DOHH2 (cell line): Measurements from ENCODE around the gene POGK.

Source experiments
- H3F3A ChIP-seq: fragments of 200-600 bp; sonication (generic), shearing (Covaris generic); 2 replicates; pipeline ENCODE4 v1.6.0; 2016; ENCODE audit warnings: antibody characterized with exemption, mild to moderate bottlenecking; ENCODE audit not compliant: control insufficient read depth, insufficient read depth
- H3K27ac ChIP-seq: fragments of 200-600 bp; sonication (generic); 2 replicates; pipeline ENCODE4 v1.5.1; 2014; ENCODE audit warnings: low read depth, mild to moderate bottlenecking, low read length, moderate library complexity
- H3K27me3 ChIP-seq: fragments of 200-600 bp; sonication (generic); 2 replicates; pipeline ENCODE4 v1.6.1; 2014; ENCODE audit warnings: mild to moderate bottlenecking, low read length, mixed read lengths; ENCODE audit not compliant: control insufficient read depth
- H3K36me3 ChIP-seq: fragments of 200-600 bp; sonication (generic); 2 replicates; pipeline ENCODE4 v1.6.1; 2014; ENCODE audit warnings: mild to moderate bottlenecking, low read length, moderate library complexity, mixed read lengths; ENCODE audit not compliant: control insufficient read depth
- H3K4me1 ChIP-seq: fragments of 200-600 bp; sonication (generic); 2 replicates; pipeline ENCODE4 v1.6.1; 2014; ENCODE audit warnings: mild to moderate bottlenecking, low read length, mixed read lengths; ENCODE audit not compliant: control insufficient read depth
- H3K4me2 ChIP-seq: fragments of 200-600 bp; sonication (generic); 2 replicates; pipeline ENCODE4 v1.6.0; 2014; ENCODE audit warnings: mild to moderate bottlenecking, low read length, moderate library complexity
- H3K4me3 ChIP-seq: fragments of 200-600 bp; sonication (generic); 2 replicates; pipeline ENCODE4 v1.5.1; 2014; ENCODE audit warnings: mild to moderate bottlenecking, low read length, mixed read lengths
- H3K79me2 ChIP-seq: fragments of 200-600 bp; sonication (generic); 2 replicates; pipeline ENCODE4 v1.6.1; 2014; ENCODE audit warnings: mild to moderate bottlenecking, low read length, mixed read lengths; ENCODE audit not compliant: control insufficient read depth
- H3K9me2 ChIP-seq: fragments of 200-600 bp; sonication (generic); replicated peaks from 2 replicates; pipeline ENCODE4 v1.6.1; 2014; ENCODE audit warnings: mild to moderate bottlenecking, low read length, mixed read lengths; ENCODE audit not compliant: control insufficient read depth
- H3K9me3 ChIP-seq: fragments of 200-600 bp; sonication (generic); 2 replicates; pipeline ENCODE4 v1.6.1; 2014; ENCODE audit warnings: antibody characterized with exemption, low read length, mixed read lengths; ENCODE audit not compliant: control insufficient read depth, insufficient read depth
- H4K20me1 ChIP-seq: fragments of 200-600 bp; sonication (generic); 2 replicates; pipeline ENCODE4 v1.6.0; 2014; ENCODE audit warnings: low read depth, mild to moderate bottlenecking, antibody characterized with exemption, low read length, moderate library complexity; ENCODE audit not compliant: control insufficient read depth, insufficient read depth
- CTCF ChIP-seq: fragments of 200-600 bp; sonication (generic); IDR thresholded peaks from one replicate; pipeline ENCODE4 v1.5.1; 2014; ENCODE audit warnings: antibody characterized with exemption, mild to moderate bottlenecking, low read depth, low read length; ENCODE audit not compliant: poor library complexity, severe bottlenecking
- EZH2phosphoT487 ChIP-seq: fragments of 200-600 bp; sonication (generic); IDR thresholded peaks from 2 replicates; pipeline ENCODE4 v1.6.1; 2017; ENCODE audit warnings: borderline replicate concordance, mild to moderate bottlenecking, antibody characterized with exemption, low read length, moderate library complexity, mixed read lengths

POGK gene

GRCh38 chr1:166843322-166843721 lies 4.0 kb downstream of the POGK start:
- Histone ChIP-seq H3K9me2 (no peaks in the 10 kb centered on the region), H4K20me1 (0 out of 2 replicates have a peak, but pooled peaks cover 4% of the 10 kb centered on the region), H3K4me2 (no peak overlapping the region), H3K9me3 (no peaks in the 10 kb centered on the region), H3K27me3 (no peaks in the 10 kb centered on the region), H3K4me3 (no peak overlapping the region), H3K36me3 (peaks cover 85% of the 10 kb centered on the region), H3K27ac (no peak overlapping the region), H3F3A (0 out of 2 replicates have a peak, but pooled peaks cover 3% of the 10 kb centered on the region), H3K4me1 (peaks cover 22% of the 10 kb centered on the region), H3K79me2 (peaks cover 75% of the 10 kb centered on the region)
- no peak for TF ChIP-seq CTCF
- TF ChIP-seq EZH2phosphoT487, result no peak

GRCh38 chr1:166843769-166844596 lies 4.7 kb downstream of the POGK start:
- peaks cover 16% of the 10 kb centered on the region for H3K4me1 ChIP-seq
- H3K27ac ChIP-seq, result no peak overlapping the region
- H4K20me1 ChIP-seq, result 0 out of 2 replicates have a peak, but pooled peaks cover 4% of the 10 kb centered on the region
- peaks cover 78% of the 10 kb centered on the region for H3K79me2 ChIP-seq
- H3K4me2 ChIP-seq, result no peak overlapping the region
- H3K27me3 ChIP-seq, result no peaks in the 10 kb centered on the region
- peaks cover 91% of the 10 kb centered on the region for H3K36me3 ChIP-seq
- H3F3A ChIP-seq, result 0 out of 2 replicates have a peak, but pooled peaks cover 3% of the 10 kb centered on the region
- no peaks in the 10 kb centered on the region for H3K9me2 ChIP-seq
- H3K9me3 ChIP-seq, result no peaks in the 10 kb centered on the region
- H3K4me3 ChIP-seq, result no peak overlapping the region
- TF ChIP-seq CTCF, result no peak
- TF ChIP-seq EZH2phosphoT487, result no peak

- TF ChIP-seq EZH2phosphoT487, result no peak
- no peak for TF ChIP-seq CTCF
- Histone ChIP-seq H3K79me2 (peaks cover 84% of the 10 kb centered on the region), H3K9me3 (no peaks in the 10 kb centered on the region), H3F3A (0 out of 2 replicates have a peak, but pooled peaks cover 3% of the 10 kb centered on the region), H3K4me2 (no peak overlapping the region), H3K36me3 (peaks cover 99% of the 10 kb centered on the region), H3K27me3 (no peaks in the 10 kb centered on the region), H4K20me1 (0 out of 2 replicates have a peak, but pooled peaks cover 7% of the 10 kb centered on the region), H3K9me2 (no peaks in the 10 kb centered on the region), H3K4me3 (no peak overlapping the region), H3K27ac (no peak overlapping the region), H3K4me1 (peaks cover 14% of the 10 kb centered on the region)
These were observed 5.5 kb downstream of the POGK start for GRCh38 chr1:166844791-166845190.
